Activated CD4-positive, alpha-beta memory T cell treated with anti-CD3 and anti-CD28 coated beads for 36 hours (primary cell): ENCODE data around the gene VAMP4. TPM values are rescaled to one million over a fixed set of nuclear protein-coding genes. Genes with fewer than 3 reads are reported as not detected.
A peak's percentile ranks its signal among the peaks of the same experiment; 100 is the strongest.

ENCODE experiments used
- CTCF ChIA-PET: fragments of 350-600 bp; sonication (Branson Sonifier 250); formaldehyde crosslinking; loops from one replicate; lab custom pipeline; 2021; ENCODE audit warnings: antibody characterized with exemption, inconsistent platforms; lab: Charles Lee
- POLR2A ChIA-PET: fragments of 350-600 bp; sonication (Branson Sonifier 250); formaldehyde crosslinking; loops from one replicate; lab custom pipeline; 2021; ENCODE audit warnings: antibody characterized with exemption; lab: Charles Lee
- DNase-seq: peaks from one replicate; pipeline ENCODE4 v3.0.0-alpha.2; 2020
- H3K27ac Mint-ChIP-seq: one replicate; pipeline ENCODE4 v1.8.0; 2021; ENCODE audit warnings: mixed read lengths
- H3K27me3 Mint-ChIP-seq: one replicate; pipeline ENCODE4 v1.8.0; 2021; ENCODE audit warnings: mixed read lengths
- H3K36me3 Mint-ChIP-seq: one replicate; pipeline ENCODE4 v1.8.0; 2021; ENCODE audit warnings: mixed read lengths
- H3K4me1 Mint-ChIP-seq: one replicate; pipeline ENCODE4 v1.8.0; 2021; ENCODE audit warnings: low read depth, mixed read lengths
- H3K4me3 Mint-ChIP-seq: one replicate; pipeline ENCODE4 v1.8.0; 2021; ENCODE audit warnings: mild to moderate bottlenecking, mixed read lengths
- H3K9me3 Mint-ChIP-seq: one replicate; pipeline ENCODE4 v1.8.0; 2021; ENCODE audit warnings: mixed read lengths
- intact Hi-C: fragments of 100-400 bp; cut with micrococcal nuclease; formaldehyde crosslinking; loops from one replicate; pipeline ENCODE4 v1.15.1; 2023
- total RNA-seq, 2 experiments: library from RNA; stranded (reverse); gene quantifications; one replicate each; pipeline ENCODE4 v1.2.3, GENCODE V29; 2021

The VAMP4 gene
- total RNA-seq, 2 experiments from 2014 or later: 13.2 to 14.2 TPM

DNA sequence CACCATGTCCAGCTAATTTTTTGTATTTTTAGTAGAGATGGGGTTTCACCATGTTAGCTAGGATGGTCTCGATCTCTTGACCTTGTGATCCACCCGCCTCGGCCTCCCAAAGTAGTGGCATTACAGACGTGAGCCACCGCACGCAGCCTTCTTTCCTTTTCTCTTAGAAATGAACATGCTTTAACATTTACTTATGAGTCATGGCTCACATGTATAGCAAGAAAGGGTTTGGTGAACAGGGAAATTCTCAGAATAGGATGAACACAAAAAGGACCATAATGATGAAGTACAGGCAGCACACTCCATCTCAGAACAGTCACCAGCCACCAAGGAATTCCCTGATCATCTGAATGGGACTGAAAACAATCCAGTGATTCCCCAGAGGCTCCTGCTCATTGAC is 9.4 kb upstream of the VAMP4 start:
- ChIA-PET POLR2A (no interaction called here), CTCF (interaction anchor here (0.7 kb wide), 1 partner anchor 24 kb away, joined by 3 read pairs; no protein-coding TSS in a partner anchor)
- Mint-ChIP-seq H3K27me3 (no peaks in the 10 kb centered on the region), H3K27ac (peak overlapping the region; percentile 39), H3K4me3 (no peak overlapping the region), H3K9me3 (no peaks in the 10 kb centered on the region), H3K36me3 (no peaks in the 10 kb centered on the region), H3K4me1 (no peaks in the 10 kb centered on the region)
- peak; percentile 27 for DNase-seq
- intact Hi-C loops: no loop called here

DNA sequence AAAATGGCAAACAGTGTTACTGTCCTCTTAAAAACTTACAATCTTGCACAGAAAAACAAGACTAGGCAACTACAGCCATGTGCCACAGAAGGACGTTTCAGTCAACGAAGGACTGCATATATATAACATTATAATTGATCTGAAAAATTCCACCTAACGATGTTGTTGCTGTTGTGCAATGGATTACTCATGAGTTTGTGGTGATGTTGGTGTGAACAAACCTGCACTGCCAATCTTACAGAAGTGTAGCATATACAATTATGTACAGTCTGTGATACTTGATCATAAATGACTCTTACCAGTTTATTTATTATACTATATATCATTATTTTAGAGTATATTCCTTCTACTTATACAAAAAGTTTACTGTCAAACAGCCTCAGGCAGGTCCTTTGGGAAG is 6.8 kb upstream of the VAMP4 start:
- no peak for DNase-seq
- Mint-ChIP-seq H3K9me3 (no peaks in the 10 kb centered on the region), H3K27ac (no peak overlapping the region), H3K4me3 (no peak overlapping the region), H3K4me1 (peaks cover 6% of the 10 kb centered on the region), H3K36me3 (no peaks in the 10 kb centered on the region), H3K27me3 (no peaks in the 10 kb centered on the region)
- POLR2A ChIA-PET: no interaction called here
- CTCF ChIA-PET: no interaction called here
- intact Hi-C loops: loop anchor here (10.0 kb wide), 2 partner anchors 786 to 1954 kb away; partner anchors contain the start of genes METTL18 and SUCO

DNA sequence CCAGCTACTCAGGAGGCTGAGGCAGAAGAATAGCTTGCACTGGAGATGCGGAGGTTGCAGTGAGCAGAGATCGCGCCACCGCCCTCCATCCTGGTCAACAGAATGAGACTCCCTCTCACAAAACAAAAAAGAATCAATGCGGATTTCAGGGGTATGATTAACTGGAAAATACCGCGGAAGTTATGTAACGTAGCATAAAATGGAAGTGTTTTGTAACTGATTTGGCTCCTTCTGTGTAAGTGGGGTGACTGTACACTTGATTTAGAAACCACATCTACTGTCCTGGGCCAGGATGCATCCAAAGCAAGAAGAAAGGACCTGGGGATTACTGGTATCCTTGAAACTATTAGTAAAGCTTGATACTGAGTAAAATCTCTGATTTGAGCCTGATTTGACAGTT is 3.1 kb upstream of the VAMP4 start:
- DNase-seq: no peak
- no peak overlapping the region for H3K27ac Mint-ChIP-seq
- no peak overlapping the region for H3K4me3 Mint-ChIP-seq
- H3K36me3 Mint-ChIP-seq: no peaks in the 10 kb centered on the region
- H3K9me3 Mint-ChIP-seq: no peaks in the 10 kb centered on the region
- H3K4me1 Mint-ChIP-seq: peaks cover 28% of the 10 kb centered on the region
- POLR2A ChIA-PET: no interaction called here
- CTCF ChIA-PET: interaction anchor here (0.9 kb wide), 1 partner anchor 56 kb away, joined by 3 read pairs; no protein-coding TSS in a partner anchor
- intact Hi-C loops: loop anchor here (5.0 to 10.0 kb wide), 5 partner anchors 97 to 1950 kb away; partner anchors contain the start of genes DNM3, METTL18, SCYL3 and SUCO
- H3K27me3 Mint-ChIP-seq: no peaks in the 10 kb centered on the region

DNA sequence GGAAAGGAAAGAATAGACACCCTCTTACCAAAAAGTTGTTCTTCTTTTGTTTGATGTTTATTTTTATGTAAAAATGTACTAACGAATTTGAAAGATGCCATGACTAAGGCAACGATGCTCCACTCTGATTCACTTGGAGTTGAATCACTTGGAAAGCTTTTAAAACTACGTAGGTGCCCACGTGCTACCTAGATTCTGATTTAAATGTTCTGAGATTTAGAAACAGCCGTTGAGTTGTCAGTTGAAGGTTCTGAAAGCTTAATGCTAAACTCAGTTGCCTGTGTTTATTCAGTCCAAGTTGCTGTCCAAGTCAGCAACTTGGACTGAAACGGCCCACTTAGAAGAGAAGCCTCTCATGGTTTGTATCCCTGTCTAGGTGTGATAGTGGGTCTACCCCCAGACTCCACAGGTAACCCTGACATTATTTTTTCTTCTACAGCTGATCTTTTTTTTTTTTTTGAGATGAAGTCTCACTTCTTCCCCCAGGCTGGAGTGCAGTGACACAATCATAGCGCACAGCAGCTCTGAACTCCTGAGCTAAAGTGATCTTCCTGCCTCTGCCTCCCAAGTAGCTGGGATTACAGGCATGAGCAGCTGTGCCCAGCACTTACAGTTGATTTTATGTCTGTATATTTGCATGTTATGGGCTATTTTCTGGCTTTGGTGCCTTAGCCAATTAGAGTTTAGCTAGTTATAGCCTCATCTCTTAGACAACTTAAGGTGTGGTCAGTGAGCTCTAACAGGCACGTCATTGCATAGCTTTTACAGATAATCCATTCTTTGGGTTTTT is 1.4 kb upstream of the VAMP4 start:
- POLR2A ChIA-PET: interaction anchor here (0.6 to 3.1 kb wide), 7 partner anchors 34 to 527 kb away, joined by 3 to 11 read pairs (median 3); partner anchors contain the start of genes DNM3 and METTL13
- Mint-ChIP-seq H3K9me3 (no peaks in the 10 kb centered on the region), H3K36me3 (peaks cover 1% of the 10 kb centered on the region), H3K4me1 (peaks cover 45% of the 10 kb centered on the region), H3K27ac (peak overlapping the region; percentile 100), H3K27me3 (no peaks in the 10 kb centered on the region), H3K4me3 (peak overlapping the region; percentile 99)
- intact Hi-C loops: loop anchor here (5.0 to 10.0 kb wide), 5 partner anchors 99 to 1948 kb away; partner anchors contain the start of genes DNM3, METTL18, SCYL3 and SUCO
- CTCF ChIA-PET: interaction anchor here (0.6 to 3.0 kb wide), 13 partner anchors 10 to 984 kb away, joined by 3 to 8 read pairs (median 4); partner anchors contain the start of genes FMO4 and PRRC2C
- DNase-seq: peak; percentile 23

DNA sequence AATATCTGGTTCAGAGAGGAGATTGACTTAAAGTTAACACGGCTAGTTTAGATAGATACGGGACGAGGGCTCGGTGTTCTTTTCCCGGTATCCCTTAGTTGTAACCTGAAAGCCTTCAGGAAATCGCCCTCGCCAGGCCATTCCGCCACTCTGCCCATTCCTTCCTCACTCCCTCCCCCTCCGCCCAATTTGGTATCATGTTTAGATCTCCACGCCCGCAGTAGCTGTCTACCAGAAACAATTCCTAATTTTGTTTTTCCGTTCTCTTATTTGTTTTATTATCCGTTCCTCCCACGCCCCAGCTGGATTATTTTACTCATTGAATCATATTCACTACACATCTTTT is 685 bp upstream of the VAMP4 start:
- intact Hi-C loops: loop anchor here (1.0 to 10.0 kb wide), 6 partner anchors 39 to 1948 kb away; partner anchors contain the start of genes DNM3, METTL13, METTL18 and SCYL3
- POLR2A ChIA-PET: interaction anchor here (0.9 to 3.1 kb wide), 7 partner anchors 34 to 257 kb away, joined by 3 to 11 read pairs (median 3); partner anchors contain the start of genes DNM3, METTL13 and PRRC2C
- Mint-ChIP-seq H3K9me3 (no peaks in the 10 kb centered on the region), H3K36me3 (peaks cover 3% of the 10 kb centered on the region), H3K4me3 (peak overlapping the region; percentile 99), H3K4me1 (peaks cover 46% of the 10 kb centered on the region), H3K27me3 (no peaks in the 10 kb centered on the region), H3K27ac (peak overlapping the region; percentile 100)
- CTCF ChIA-PET: interaction anchor here (1.1 to 3.0 kb wide), 7 partner anchors 10 to 985 kb away, joined by 3 to 8 read pairs (median 4); partner anchors contain the start of gene PRRC2C
- peak; percentile 44 for DNase-seq

DNA sequence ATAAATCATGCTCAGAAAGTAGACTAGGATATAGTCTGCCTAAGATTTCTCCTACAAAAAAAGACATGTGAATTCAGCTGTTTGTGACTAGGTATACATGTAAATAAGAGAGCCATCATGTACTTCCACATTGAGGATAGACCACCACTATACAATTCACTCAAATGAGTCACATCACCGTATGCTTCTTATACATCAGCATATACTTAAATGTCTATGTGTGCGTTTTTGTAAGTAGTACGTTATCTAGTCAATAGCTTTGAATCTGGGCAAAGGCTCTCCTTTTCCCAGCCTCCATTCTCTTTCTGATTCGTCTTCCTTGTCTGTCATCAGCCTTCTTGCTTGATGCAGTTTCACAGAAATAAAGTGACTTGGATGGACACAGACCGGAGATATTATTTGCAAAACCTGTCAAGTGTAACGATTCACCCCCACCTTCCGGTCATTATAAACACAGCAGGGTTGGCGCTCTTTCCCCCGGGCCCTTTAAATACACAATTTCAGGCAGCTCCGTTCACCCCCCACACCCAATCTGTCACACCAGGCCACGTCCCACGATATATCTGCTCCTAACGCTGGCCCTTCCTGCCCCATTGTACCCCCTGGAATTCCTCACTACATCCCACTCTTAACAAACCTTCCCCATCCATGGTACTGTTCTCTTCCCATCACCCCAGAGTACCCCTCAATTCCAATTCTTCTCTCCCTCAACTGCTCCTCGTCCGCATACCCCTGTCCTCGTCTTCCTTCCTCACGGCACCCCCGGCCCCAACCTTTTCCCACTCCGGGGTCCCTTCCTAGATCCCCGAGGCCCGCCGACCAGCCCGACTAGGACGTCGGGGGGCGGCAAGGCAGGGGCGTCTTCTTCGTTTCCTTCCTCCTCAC is 636 bp downstream of the VAMP4 start:
- peak; percentile 70 for DNase-seq
- H3K4me1 Mint-ChIP-seq: peaks cover 48% of the 10 kb centered on the region
- peak overlapping the region; percentile 99 for H3K4me3 Mint-ChIP-seq
- intact Hi-C loops: loop anchor here (1.0 to 10.0 kb wide), 7 partner anchors 86 to 1946 kb away; partner anchors contain the start of genes DNM3, METTL18, PRRC2C and SCYL3
- H3K27me3 Mint-ChIP-seq: no peaks in the 10 kb centered on the region
- no peaks in the 10 kb centered on the region for H3K9me3 Mint-ChIP-seq
- ChIA-PET CTCF (interaction anchor here (1.0 to 3.0 kb wide), 5 partner anchors 23 to 256 kb away, joined by 3 to 8 read pairs (median 6); partner anchors contain the start of gene PRRC2C), POLR2A (interaction anchor here (1.0 to 3.1 kb wide), 4 partner anchors 40 to 255 kb away, joined by 3 to 9 read pairs (median 6); partner anchors contain the start of genes METTL13 and PRRC2C)
- peaks cover 10% of the 10 kb centered on the region for H3K36me3 Mint-ChIP-seq
- H3K27ac Mint-ChIP-seq: peak overlapping the region; percentile 100

DNA sequence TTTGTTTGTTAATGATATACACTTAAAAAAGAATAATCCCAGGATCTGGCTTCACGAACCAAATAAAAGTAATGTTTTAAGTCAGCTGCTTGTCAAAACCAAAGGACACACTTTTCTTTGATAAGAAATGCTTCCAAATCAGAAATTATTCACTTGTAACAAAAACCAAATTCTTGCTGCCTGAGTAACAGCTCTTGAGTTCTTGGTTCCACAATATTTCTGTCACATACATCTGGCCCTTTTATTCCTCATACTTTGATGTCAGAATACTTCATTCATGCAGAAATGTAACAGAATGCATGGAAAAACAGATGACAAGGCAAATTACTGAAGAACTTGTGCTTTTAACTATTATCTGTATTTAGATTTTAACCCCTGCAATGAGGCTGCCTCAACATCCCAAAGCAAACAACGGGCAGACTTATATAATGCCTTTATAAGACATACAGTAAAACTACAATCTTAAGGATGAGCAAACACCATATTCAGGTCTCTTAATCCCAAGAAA is 1.5 kb downstream of the VAMP4 start:
- Mint-ChIP-seq H3K36me3 (peaks cover 13% of the 10 kb centered on the region), H3K9me3 (no peaks in the 10 kb centered on the region), H3K4me3 (peak overlapping the region; percentile 99), H3K4me1 (peaks cover 48% of the 10 kb centered on the region), H3K27me3 (no peaks in the 10 kb centered on the region), H3K27ac (peak overlapping the region; percentile 85)
- DNase-seq: no peak
- ChIA-PET CTCF (interaction anchor here (1.5 kb wide), 1 partner anchor 96 kb away, joined by 6 read pairs; no protein-coding TSS in a partner anchor), POLR2A (interaction anchor here (2.2 kb wide), 1 partner anchor 255 kb away, joined by 9 read pairs; the partner anchor contains the start of gene PRRC2C)
- intact Hi-C loops: loop anchor here (5.0 to 10.0 kb wide), 5 partner anchors 102 to 1946 kb away; partner anchors contain the start of genes DNM3, METTL18, SCYL3 and SUCO

DNA sequence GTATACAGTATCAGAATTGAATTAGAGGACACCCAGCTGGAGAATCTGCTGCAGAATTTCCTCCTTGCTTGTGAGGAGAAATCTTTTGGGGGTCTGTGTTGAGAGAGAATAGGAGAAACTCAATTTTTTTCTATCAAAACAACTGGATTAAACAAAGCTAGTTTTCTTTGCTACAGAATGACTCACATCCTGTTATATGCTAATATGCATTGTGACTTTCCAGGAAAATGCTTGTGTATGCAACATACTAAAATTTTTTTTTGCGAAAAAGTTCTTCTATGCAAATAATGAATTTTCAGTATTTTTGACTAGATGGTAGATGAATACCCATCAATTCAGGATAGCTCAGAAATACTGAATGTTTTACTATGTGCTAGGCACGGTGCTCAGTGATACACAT is 2.2 kb downstream of the VAMP4 start:
- ChIA-PET CTCF (interaction anchor here (0.7 to 1.5 kb wide), 5 partner anchors 35 to 247 kb away, joined by 3 to 9 read pairs (median 3); no protein-coding TSS in a partner anchor), POLR2A (interaction anchor here (0.6 kb wide), 1 partner anchor 10 kb away, joined by 3 read pairs; no protein-coding TSS in a partner anchor)
- intact Hi-C loops: loop anchor here (5.0 to 10.0 kb wide), 5 partner anchors 103 to 1945 kb away; partner anchors contain the start of genes DNM3, METTL18, SCYL3 and SUCO
- no peaks in the 10 kb centered on the region for H3K9me3 Mint-ChIP-seq
- no peak for DNase-seq
- peak overlapping the region; percentile 99 for H3K4me3 Mint-ChIP-seq
- H3K27me3 Mint-ChIP-seq: no peaks in the 10 kb centered on the region
- H3K27ac Mint-ChIP-seq: peak overlapping the region; percentile 85
- peaks cover 13% of the 10 kb centered on the region for H3K36me3 Mint-ChIP-seq
- peaks cover 50% of the 10 kb centered on the region for H3K4me1 Mint-ChIP-seq

DNA sequence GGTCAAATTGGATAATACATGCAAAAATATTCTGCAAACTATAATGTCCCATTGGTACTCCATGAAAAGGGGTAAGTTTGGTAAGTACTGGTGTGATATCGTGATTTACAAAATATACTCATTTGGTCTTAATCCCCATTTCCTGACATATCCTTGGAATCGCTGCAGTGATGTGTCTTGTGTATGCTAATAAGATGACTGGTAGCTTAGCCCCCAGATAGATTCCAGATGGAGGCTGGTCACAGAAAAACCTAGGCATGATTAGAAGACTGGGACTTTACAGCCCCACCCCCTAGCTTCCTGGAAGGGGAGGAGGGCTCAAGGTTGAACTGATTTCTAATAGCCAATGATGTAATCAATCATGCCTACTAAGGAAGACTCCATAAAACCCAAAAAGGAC is 3.0 kb downstream of the VAMP4 start:
- Mint-ChIP-seq H3K4me3 (no peak overlapping the region), H3K27me3 (no peaks in the 10 kb centered on the region), H3K9me3 (no peaks in the 10 kb centered on the region), H3K27ac (peak overlapping the region; percentile 85), H3K4me1 (peaks cover 49% of the 10 kb centered on the region), H3K36me3 (peaks cover 16% of the 10 kb centered on the region)
- ChIA-PET CTCF (interaction anchor here (0.8 to 1.5 kb wide), 3 partner anchors 63 to 253 kb away, joined by 3 to 9 read pairs (median 3); partner anchors contain the start of gene PRRC2C), POLR2A (no interaction called here)
- no peak for DNase-seq
- intact Hi-C loops: no loop called here

DNA sequence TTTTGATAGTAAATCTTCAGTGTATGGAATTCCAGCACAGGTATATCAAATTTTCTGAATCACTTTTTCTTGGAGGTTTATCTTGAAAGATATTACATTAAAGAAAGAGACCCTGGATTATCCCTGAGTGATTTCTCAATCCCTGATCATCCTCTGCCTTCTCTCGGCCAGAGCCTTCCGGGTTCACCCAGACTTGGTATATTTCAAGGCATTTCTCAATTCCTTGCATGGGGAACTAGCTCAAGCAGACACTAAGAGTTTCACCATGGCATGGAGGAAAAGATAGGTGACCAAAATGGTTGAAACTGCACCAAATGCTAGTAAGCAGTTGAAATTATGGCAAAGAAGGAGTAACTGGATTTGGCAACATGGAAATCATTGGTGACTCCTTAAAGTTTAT is 5.7 kb downstream of the VAMP4 start:
- H3K27ac Mint-ChIP-seq: no peak overlapping the region
- DNase-seq: no peak
- intact Hi-C loops: no loop called here
- CTCF ChIA-PET: no interaction called here
- H3K36me3 Mint-ChIP-seq: peaks cover 20% of the 10 kb centered on the region
- H3K4me1 Mint-ChIP-seq: peaks cover 42% of the 10 kb centered on the region
- H3K27me3 Mint-ChIP-seq: no peaks in the 10 kb centered on the region
- H3K9me3 Mint-ChIP-seq: no peaks in the 10 kb centered on the region
- no peak overlapping the region for H3K4me3 Mint-ChIP-seq
- POLR2A ChIA-PET: no interaction called here
